Mesendoderm (in vitro differentiated cells): ENCODE results near the gene HDAC11.

Source experiments
- DNase-seq: peaks from one replicate; pipeline ENCODE4 v3.0.0; 2013
- H2AK5ac ChIP-seq: 2 replicates; pipeline ENCODE4 v1.6.1; 2013; ENCODE audit warnings: low read length, inconsistent platforms
- H2BK120ac ChIP-seq: 2 replicates; pipeline ENCODE4 v1.6.1; 2013; ENCODE audit warnings: low read depth, mild to moderate bottlenecking, low read length, moderate library complexity, mixed read lengths
- H2BK15ac ChIP-seq: replicated peaks from 2 replicates; pipeline ENCODE4 v1.6.1; 2013; ENCODE audit warnings: low read depth, mild to moderate bottlenecking, moderate library complexity
- H2BK5ac ChIP-seq: 2 replicates; pipeline ENCODE4 v1.6.1; 2013; ENCODE audit warnings: low read length, inconsistent platforms
- H3K18ac ChIP-seq: 2 replicates; pipeline ENCODE4 v1.6.1; 2013; ENCODE audit warnings: mild to moderate bottlenecking, low read length, mixed read lengths
- H3K23ac ChIP-seq: one replicate; pipeline ENCODE4 v1.6.1; 2013; ENCODE audit warnings: low read length
- H3K27ac ChIP-seq: 2 replicates; pipeline ENCODE4 v1.5.1; 2013; ENCODE audit warnings: low read depth, mild to moderate bottlenecking, inconsistent platforms, low read length, moderate library complexity
- H3K27me3 ChIP-seq: 2 replicates; pipeline ENCODE4 v1.6.1; 2013; ENCODE audit warnings: low read length, control low read depth, mild to moderate bottlenecking, inconsistent platforms; ENCODE audit not compliant: insufficient read depth, poor library complexity
- H3K36me3 ChIP-seq: 2 replicates; pipeline ENCODE4 v1.6.1; 2013; ENCODE audit warnings: low read length, inconsistent platforms; ENCODE audit not compliant: control insufficient read depth, insufficient read depth
- H3K4ac ChIP-seq: one replicate; pipeline ENCODE4 v1.6.1; 2013; ENCODE audit warnings: low read depth, mild to moderate bottlenecking, low read length, moderate library complexity
- H3K4me1 ChIP-seq: 2 replicates; pipeline ENCODE4 v1.6.1; 2013; ENCODE audit warnings: low read depth, low read length, inconsistent platforms; ENCODE audit not compliant: control insufficient read depth
- H3K4me2 ChIP-seq: 2 replicates; pipeline ENCODE4 v1.6.1; 2013; ENCODE audit warnings: low read length
- H3K4me3 ChIP-seq: 2 replicates; pipeline ENCODE4 v1.5.1; 2013; ENCODE audit warnings: mild to moderate bottlenecking, low read length
- H3K56ac ChIP-seq: one replicate; pipeline ENCODE4 v1.6.1; 2013; ENCODE audit warnings: low read length
- H3K79me1 ChIP-seq: 2 replicates; pipeline ENCODE4 v1.6.1; 2013; ENCODE audit warnings: low read length, inconsistent platforms
- H3K79me2 ChIP-seq: 2 replicates; pipeline ENCODE4 v1.6.1; 2013; ENCODE audit warnings: mild to moderate bottlenecking, low read length; ENCODE audit not compliant: control insufficient read depth, insufficient read depth
- H3K9ac ChIP-seq: 2 replicates; pipeline ENCODE4 v1.6.1; 2013; ENCODE audit warnings: low read length, inconsistent platforms
- H4K5ac ChIP-seq: one replicate; pipeline ENCODE4 v1.6.1; 2013; ENCODE audit warnings: low read length
- H4K8ac ChIP-seq: one replicate; pipeline ENCODE4 v1.6.1; 2013; ENCODE audit warnings: low read depth, mild to moderate bottlenecking, control low read depth, low read length, moderate library complexity
- WGBS: extraction: QIAGEN DNeasy Blood & Tissue Kit; methylation state at CpG from one replicate; pipeline ENCODE4 v1.1.7; 2013; ENCODE audit warnings: low lambda C conversion rate, missing lambda C conversion rate; ENCODE audit not compliant: insufficient coverage; ENCODE audit errors: extremely low coverage; 5-methylcytosine and 5-hydroxymethylcytosine counted together

Gene HDAC11

DNA sequence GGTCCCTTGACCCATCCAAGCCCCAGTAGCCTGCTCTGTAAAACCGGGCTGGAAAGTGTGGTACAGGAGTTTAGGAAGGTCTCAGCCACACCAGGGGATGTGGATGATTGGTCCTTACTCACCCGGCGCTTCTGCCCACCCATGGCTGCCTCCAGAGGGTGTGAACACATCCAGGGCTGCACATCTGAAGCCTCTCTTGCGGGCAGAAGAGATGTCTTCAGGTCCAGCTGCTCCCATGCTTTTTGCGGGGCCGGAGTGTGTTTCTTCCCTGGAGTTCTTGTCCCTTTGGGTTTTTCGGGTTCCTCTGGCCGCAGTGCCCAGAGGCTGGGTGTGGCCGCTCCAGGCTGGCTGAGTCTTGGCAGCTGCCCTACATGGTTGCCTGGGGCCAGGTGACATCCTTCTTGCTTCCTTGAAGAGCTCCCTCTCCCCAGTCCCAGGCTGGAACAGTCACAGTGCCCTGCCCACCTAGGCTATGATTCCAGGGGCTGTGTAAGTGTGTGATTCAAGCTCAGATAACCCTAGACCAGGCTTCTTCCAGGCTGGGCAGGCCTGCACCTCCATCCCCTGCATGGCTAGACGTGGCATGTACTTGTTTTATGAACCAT lies 33.9 kb downstream of the HDAC11 start:
- H3K27ac ChIP-seq = no peak overlapping the region
- H2BK120ac ChIP-seq = no peak overlapping the region
- H3K9ac ChIP-seq = no peak overlapping the region
- no peak for DNase-seq
- no peaks in the 10 kb centered on the region for H3K36me3 ChIP-seq
- no peak overlapping the region for H3K4ac ChIP-seq
- no peak overlapping the region for H3K4me3 ChIP-seq
- H3K4me1 ChIP-seq = no peaks in the 10 kb centered on the region
- H3K4me2 ChIP-seq = no peak overlapping the region
- H3K27me3 ChIP-seq = no peaks in the 10 kb centered on the region
- no peaks in the 10 kb centered on the region for H3K79me1 ChIP-seq
- no peak overlapping the region for H3K56ac ChIP-seq
- no peaks in the 10 kb centered on the region for H3K79me2 ChIP-seq
- no CpG with 5 or more reads among the region's 10 CpGs for WGBS
- no peak overlapping the region for H2BK5ac ChIP-seq
- H4K8ac ChIP-seq = no peak overlapping the region
- H2BK15ac ChIP-seq = no peak overlapping the region
- H3K18ac ChIP-seq = no peak overlapping the region
- H4K5ac ChIP-seq = no peak overlapping the region
- H2AK5ac ChIP-seq = no peak overlapping the region
- peak overlapping the region; percentile 6 for H3K23ac ChIP-seq

DNA sequence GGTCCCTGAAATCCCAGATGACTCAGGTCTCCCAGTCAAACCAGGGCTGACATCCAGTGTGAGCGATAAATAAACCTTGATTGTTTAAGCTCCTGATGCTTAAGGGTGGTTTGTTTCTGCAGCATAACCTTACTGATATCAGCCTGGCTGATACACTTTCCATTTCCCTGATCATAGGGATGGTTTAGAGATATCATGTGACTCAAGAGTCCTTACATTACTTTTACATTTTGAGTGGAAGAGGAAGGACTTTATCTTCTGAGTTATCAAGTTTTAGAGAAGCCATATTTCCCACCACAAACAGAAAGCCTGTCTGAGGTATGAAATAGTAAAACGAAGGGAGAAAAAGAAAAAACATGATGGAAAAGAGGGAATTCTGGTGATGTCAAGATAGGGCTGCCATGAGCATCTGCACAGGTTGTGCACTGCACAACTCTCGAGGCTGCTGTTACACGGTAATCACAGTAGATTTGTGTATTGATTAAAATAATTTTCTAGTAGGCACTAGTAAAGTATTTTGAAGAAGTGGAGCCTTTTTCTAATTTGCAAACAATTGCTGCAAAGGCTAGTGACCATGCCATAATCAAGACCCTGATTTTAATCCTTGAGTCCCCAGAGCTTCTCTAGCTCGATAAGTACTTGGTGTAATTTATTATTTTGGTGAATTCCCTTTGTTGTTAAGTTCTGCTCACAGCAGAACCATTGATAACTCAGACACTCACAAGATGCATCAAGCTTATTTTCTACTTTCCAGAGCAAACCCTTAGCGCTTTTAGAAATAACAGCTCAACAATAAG lies 34.7 kb downstream of the HDAC11 start:
- Histone ChIP-seq H3K4ac (no peak overlapping the region), H2BK15ac (no peak overlapping the region), H3K79me2 (no peaks in the 10 kb centered on the region), H2BK120ac (no peak overlapping the region), H4K8ac (no peak overlapping the region), H3K4me1 (no peaks in the 10 kb centered on the region), H3K4me2 (no peak overlapping the region), H3K27ac (no peak overlapping the region), H4K5ac (no peak overlapping the region), H3K23ac (no peak overlapping the region), H3K56ac (no peak overlapping the region), H2AK5ac (no peak overlapping the region), H2BK5ac (no peak overlapping the region), H3K9ac (no peak overlapping the region), H3K27me3 (no peaks in the 10 kb centered on the region), H3K79me1 (no peaks in the 10 kb centered on the region), H3K4me3 (no peak overlapping the region), H3K36me3 (no peaks in the 10 kb centered on the region), H3K18ac (no peak overlapping the region)
- DNase-seq = no peak
- WGBS = no CpG with 5 or more reads among the region's 6 CpGs

DNA sequence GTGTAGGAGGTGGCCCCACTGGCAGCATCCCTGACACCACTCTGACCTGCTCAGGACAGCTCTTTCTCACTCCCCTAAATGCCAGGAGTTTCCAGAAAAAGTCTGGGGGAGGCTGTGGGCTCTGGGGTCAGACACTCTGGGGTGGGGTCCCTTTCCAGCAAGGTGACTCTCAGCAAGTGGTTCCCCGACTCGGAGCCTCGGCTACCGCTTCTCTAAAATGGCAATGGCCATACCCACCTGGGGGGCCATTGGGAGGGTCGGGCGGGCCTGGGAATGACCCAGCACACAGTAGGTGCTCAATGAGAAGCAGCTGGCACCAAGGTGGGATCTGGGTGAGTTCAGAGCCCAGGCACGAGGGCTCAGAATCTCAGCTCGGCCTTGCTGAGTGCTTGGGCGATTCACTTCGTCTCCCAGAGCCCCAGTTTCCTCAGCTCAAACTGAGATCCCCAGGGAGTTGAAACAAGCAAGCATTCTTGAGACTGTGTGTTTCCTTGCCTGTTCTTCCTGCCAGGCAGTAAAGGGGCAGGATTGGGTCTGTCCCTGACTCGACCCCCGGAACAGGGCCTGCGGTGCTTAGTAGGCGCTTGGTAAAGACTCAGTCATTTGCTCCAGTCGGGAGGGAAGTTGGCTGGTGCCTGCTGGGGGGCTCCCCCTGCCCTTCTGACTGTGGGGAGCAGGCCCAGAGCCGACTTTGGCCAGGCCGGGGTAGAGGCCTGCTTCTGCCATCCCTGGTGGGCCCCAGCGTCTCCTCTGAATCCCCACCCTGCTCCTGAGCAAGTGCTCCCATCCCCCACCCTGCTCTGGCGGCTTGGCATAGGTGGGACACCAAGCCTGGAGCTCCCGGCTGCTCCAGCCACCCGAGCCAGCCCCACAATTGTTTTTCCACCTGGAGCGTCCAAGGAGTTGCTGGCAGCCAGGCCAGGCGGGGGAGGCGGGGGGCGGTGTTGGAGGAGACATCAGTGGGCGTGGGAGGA lies 36.0 kb downstream of the HDAC11 start:
- H3K4me3 ChIP-seq = no peak overlapping the region
- DNase-seq = no peak
- no CpG with 5 or more reads among the region's 26 CpGs for WGBS
- H3K18ac ChIP-seq = no peak overlapping the region
- H3K56ac ChIP-seq = no peak overlapping the region
- H2AK5ac ChIP-seq = no peak overlapping the region
- H3K4ac ChIP-seq = no peak overlapping the region
- H2BK15ac ChIP-seq = no peak overlapping the region
- H2BK120ac ChIP-seq = no peak overlapping the region
- no peak overlapping the region for H4K5ac ChIP-seq
- H4K8ac ChIP-seq = no peak overlapping the region
- no peak overlapping the region for H2BK5ac ChIP-seq
- no peak overlapping the region for H3K9ac ChIP-seq
- no peak overlapping the region for H3K4me2 ChIP-seq
- H3K36me3 ChIP-seq = no peaks in the 10 kb centered on the region
- no peak overlapping the region for H3K27ac ChIP-seq
- H3K23ac ChIP-seq = no peak overlapping the region
- no peaks in the 10 kb centered on the region for H3K79me1 ChIP-seq
- H3K79me2 ChIP-seq = no peaks in the 10 kb centered on the region
- H3K4me1 ChIP-seq = no peaks in the 10 kb centered on the region
- no peaks in the 10 kb centered on the region for H3K27me3 ChIP-seq

DNA sequence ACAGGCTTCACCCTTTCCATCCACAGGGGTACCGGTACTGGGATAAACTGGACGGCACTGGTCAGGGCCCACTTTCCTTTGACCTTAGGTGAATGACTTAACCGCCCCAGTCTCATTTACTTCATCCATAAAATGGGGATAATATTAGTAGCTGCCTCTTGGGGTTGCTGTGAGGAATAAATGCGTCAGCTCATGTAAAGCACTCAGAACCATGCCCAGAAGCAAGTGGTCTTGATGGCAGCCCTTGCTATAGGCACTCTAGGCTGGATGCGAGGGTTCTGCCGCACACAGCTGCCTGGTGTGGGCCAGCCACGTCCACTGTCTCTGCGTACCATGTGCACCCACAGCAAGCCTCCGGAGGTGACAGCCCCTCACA lies 36.6 kb downstream of the HDAC11 start:
- no peak overlapping the region for H3K9ac ChIP-seq
- H3K36me3 ChIP-seq = no peaks in the 10 kb centered on the region
- no peak overlapping the region for H3K23ac ChIP-seq
- H3K18ac ChIP-seq = no peak overlapping the region
- no peak overlapping the region for H4K8ac ChIP-seq
- no peak overlapping the region for H3K4me3 ChIP-seq
- no peaks in the 10 kb centered on the region for H3K27me3 ChIP-seq
- H3K4me2 ChIP-seq = no peak overlapping the region
- no peak overlapping the region for H4K5ac ChIP-seq
- WGBS = no CpG with 5 or more reads among the region's 9 CpGs
- no peak overlapping the region for H3K4ac ChIP-seq
- H2BK15ac ChIP-seq = no peak overlapping the region
- no peak overlapping the region for H2BK5ac ChIP-seq
- no peak overlapping the region for H2BK120ac ChIP-seq
- H3K79me1 ChIP-seq = no peaks in the 10 kb centered on the region
- no peak overlapping the region for H3K27ac ChIP-seq
- DNase-seq = no peak
- no peak overlapping the region for H2AK5ac ChIP-seq
- H3K79me2 ChIP-seq = no peaks in the 10 kb centered on the region
- H3K4me1 ChIP-seq = no peaks in the 10 kb centered on the region
- no peak overlapping the region for H3K56ac ChIP-seq

DNA sequence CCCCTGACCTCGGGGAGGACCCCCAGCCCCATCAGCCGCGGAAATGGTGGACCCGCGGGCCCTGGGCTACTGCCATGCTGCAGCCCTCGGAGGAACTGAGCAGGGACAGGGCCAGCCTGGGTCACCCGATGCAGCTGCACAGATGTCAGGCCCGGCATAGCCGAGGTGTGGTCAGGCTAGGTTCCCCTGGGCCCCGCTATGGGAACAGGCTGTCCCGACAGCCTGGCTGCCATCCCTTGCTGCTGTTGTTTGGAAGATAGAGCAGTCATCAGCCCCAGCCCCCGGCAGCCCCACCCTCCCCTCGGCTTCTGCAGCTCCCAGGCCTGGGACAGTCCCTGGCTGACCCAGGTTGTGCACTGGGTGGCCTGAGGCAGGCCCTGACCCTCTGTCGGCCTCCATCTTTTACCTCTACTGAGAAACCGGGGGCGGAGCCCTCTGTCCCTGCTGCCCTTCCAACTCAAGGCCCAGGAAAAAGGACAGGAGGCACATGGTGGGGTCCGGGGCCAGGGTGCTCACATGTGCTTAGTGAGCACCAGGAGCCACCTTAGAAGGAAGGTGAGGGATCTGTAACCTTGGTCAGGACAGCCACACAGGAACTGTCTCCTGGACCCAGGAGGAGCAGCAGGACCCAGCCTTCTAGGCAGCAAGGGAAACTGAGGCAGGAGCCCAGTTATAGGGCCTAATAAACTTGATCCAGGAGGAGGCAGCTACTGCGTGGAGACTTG lies 37.3 kb downstream of the HDAC11 start:
- H3K36me3 ChIP-seq = no peaks in the 10 kb centered on the region

More for the DNA sequence above, 37.3 kb downstream of the HDAC11 start:
- Histone ChIP-seq H2BK120ac (no peak overlapping the region), H3K4ac (no peak overlapping the region), H3K27ac (no peak overlapping the region), H2BK5ac (no peak overlapping the region), H3K79me1 (no peaks in the 10 kb centered on the region), H2AK5ac (no peak overlapping the region), H3K4me2 (no peak overlapping the region), H3K4me3 (no peak overlapping the region), H3K4me1 (no peaks in the 10 kb centered on the region), H3K56ac (no peak overlapping the region), H3K9ac (no peak overlapping the region), H4K8ac (no peak overlapping the region), H4K5ac (no peak overlapping the region), H3K23ac (no peak overlapping the region), H3K27me3 (no peaks in the 10 kb centered on the region), H2BK15ac (no peak overlapping the region), H3K18ac (no peak overlapping the region), H3K79me2 (no peaks in the 10 kb centered on the region)
- DNase-seq = no peak
- WGBS = no CpG with 5 or more reads among the region's 18 CpGs
